Measurements from ENCODE around the gene PAK1. TPM values are rescaled to one million over a fixed set of nuclear protein-coding genes. Genes with fewer than 3 reads are reported as not detected.

PAK1 gene
- total and polyA plus RNA-seq, 2 donors (not counting 1 experiment from before 2014, with no cell fraction given): 11.9 to 23.4 TPM

DNA sequence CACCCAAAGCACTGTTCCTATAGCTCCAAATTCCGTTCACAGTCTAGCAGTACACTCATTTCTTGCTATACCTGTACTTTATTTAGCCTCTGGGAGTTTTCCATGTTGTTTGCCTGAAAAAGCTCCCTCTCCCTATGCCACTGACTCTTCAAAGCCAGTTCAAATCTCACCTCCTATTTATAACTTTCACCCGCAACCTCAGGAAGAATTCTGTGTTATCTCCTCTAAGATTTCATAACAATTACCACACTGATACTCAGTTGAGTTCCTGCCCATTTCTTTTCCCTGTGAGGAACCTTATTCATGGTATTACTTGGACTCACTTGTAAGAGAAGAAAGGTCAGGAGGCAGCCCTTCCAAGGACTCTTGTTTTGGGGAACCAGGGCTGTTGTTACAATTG is 197.6 kb downstream of the PAK1 start:
- H3K27me3 ChIP-seq (replicated peaks in 1 of 4; ENCODE audit: control extremely low read depth in 1 of 4, control insufficient read depth in 3 of 4, insufficient read depth in 4 of 4, low read length in 3 of 4): peaks cover 0 to 5% (median 2%) of the 10 kb centered on the region in 4 experiments
- 92% methylated on average over 2 of the region's 2 CpGs for WGBS (ENCODE audit: insufficient coverage)
- Mint-ChIP-seq H3K9me3 (ENCODE audit: insufficient read depth) (no peaks in the 10 kb centered on the region), H3K4me1 (no peaks in the 10 kb centered on the region), H3K4me3 (no peak overlapping the region), H3K27me3 (peaks cover 20% of the 10 kb centered on the region), H3K27ac (no peak overlapping the region)
- ChIA-PET POLR2A (no interaction called here), CTCF (no interaction called here)
- no peaks in the 10 kb centered on the region for H4K20me1 ChIP-seq (ENCODE audit: control insufficient read depth, insufficient read depth, low read length, poor library complexity, severe bottlenecking)
- intact Hi-C loops (cut with micrococcal nuclease): no loop called here
- DNase-seq (no peak), ATAC-seq (ENCODE audit: low read depth) (no peak)
- no peak overlapping the region for H3K4me3 ChIP-seq (ENCODE audit: control extremely low read depth in 1 of 5, extremely low read depth in 1 of 5, insufficient read depth in 1 of 5, low read depth in 2 of 5, low read length in 4 of 5)
- H3K27ac ChIP-seq (ENCODE audit: low read length in 2 of 2): no peak overlapping the region
- H2AFZ ChIP-seq (ENCODE audit: insufficient read depth, low read depth, low read length, poor library complexity, severe bottlenecking): no peak overlapping the region
- H3K79me2 ChIP-seq (ENCODE audit: control insufficient read depth, insufficient read depth, low read length): no peaks in the 10 kb centered on the region
- TF ChIP-seq, protein P1, sequence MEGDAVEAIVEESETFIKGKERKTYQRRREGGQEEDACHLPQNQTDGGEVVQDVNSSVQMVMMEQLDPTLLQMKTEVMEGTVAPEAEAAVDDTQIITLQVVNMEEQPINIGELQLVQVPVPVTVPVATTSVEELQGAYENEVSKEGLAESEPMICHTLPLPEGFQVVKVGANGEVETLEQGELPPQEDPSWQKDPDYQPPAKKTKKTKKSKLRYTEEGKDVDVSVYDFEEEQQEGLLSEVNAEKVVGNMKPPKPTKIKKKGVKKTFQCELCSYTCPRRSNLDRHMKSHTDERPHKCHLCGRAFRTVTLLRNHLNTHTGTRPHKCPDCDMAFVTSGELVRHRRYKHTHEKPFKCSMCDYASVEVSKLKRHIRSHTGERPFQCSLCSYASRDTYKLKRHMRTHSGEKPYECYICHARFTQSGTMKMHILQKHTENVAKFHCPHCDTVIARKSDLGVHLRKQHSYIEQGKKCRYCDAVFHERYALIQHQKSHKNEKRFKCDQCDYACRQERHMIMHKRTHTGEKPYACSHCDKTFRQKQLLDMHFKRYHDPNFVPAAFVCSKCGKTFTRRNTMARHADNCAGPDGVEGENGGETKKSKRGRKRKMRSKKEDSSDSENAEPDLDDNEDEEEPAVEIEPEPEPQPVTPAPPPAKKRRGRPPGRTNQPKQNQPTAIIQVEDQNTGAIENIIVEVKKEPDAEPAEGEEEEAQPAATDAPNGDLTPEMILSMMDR (IDR thresholded peaks at IDR 0.05): no peak
- no peak for TF ChIP-seq EZH2 (IDR thresholded peaks at IDR 0.05; ENCODE audit: borderline replicate concordance, insufficient read depth, low read depth, low read length, poor library complexity, severe bottlenecking)
- no peaks in the 10 kb centered on the region for H3K36me3 ChIP-seq (replicated peaks in 1 of 2; ENCODE audit: control extremely low read depth in 1 of 2, control insufficient read depth in 1 of 2, extremely low read depth in 1 of 2, insufficient read depth in 2 of 2, low read length in 1 of 2)
- no peak overlapping the region for H3K4me2 ChIP-seq (replicated peaks; ENCODE audit: low read depth, low read length, poor library complexity, severe bottlenecking)
- no peaks in the 10 kb centered on the region for H3K9me3 ChIP-seq (ENCODE audit: control extremely low read depth in 1 of 3, control insufficient read depth in 2 of 3, insufficient read depth in 1 of 3, low read length in 2 of 3)
- no peaks in the 10 kb centered on the region for H3K4me1 ChIP-seq (ENCODE audit: control insufficient read depth in 2 of 2, insufficient read depth in 2 of 2, low read length in 2 of 2)
- no peak overlapping the region for H3K9ac ChIP-seq (ENCODE audit: low read length)

Other genes with a start within 250 kb of the PAK1 start
- not detected in 2 replicates for gene GDPD4, start 172.4 kb downstream of the PAK1 start, total RNA-seq
- not detected in 2 replicates for gene GDPD4, start 172.4 kb downstream of the PAK1 start, polyA plus RNA-seq
- gene AQP11, start 115.9 kb upstream of the PAK1 start, total RNA-seq: 0.47 and 0.49 TPM in 2 replicates
- 0.16 and 0.19 TPM in 2 replicates for gene AQP11, start 115.9 kb upstream of the PAK1 start, polyA plus RNA-seq
- gene CLNS1A, start 163.7 kb upstream of the PAK1 start, total RNA-seq: 115 and 121 TPM in 2 replicates
- 39.3 and 44.4 TPM in 2 replicates for gene CLNS1A, start 163.7 kb upstream of the PAK1 start, polyA plus RNA-seq

Measured in B cell (primary cell).